IgD-negative memory B cell (primary cell): ENCODE measurements around the gene ZBTB24. TPM values are rescaled to one million over a fixed set of nuclear protein-coding genes. Genes with fewer than 3 reads are reported as not detected.
"Not testable (repeated sequence)": the region's sequence is repeated elsewhere in the genome, so short reads cannot be mapped to it uniquely, and the experiment has no call there.

Experiments used
- H3K27ac Mint-ChIP-seq, 3 donors: one replicate each; pipeline ENCODE4 v1.8.0; 2020 to 2022; ENCODE audit warnings: mild to moderate bottlenecking in 3 of 3, mixed read lengths in 3 of 3, moderate library complexity in 1 of 3
- H3K27me3 Mint-ChIP-seq: one replicate; pipeline ENCODE4 v1.8.0; 2021; ENCODE audit warnings: mixed read lengths
- H3K36me3 Mint-ChIP-seq: one replicate; pipeline ENCODE4 v1.8.0; 2020; ENCODE audit warnings: mild to moderate bottlenecking, mixed read lengths
- H3K4me1 Mint-ChIP-seq, 3 donors: one replicate each; pipeline ENCODE4 v1.8.0; 2020 to 2022; ENCODE audit warnings: mixed read lengths in 3 of 3, mild to moderate bottlenecking in 1 of 3
- H3K4me3 Mint-ChIP-seq, 4 donors: one replicate each; pipeline ENCODE4 v1.8.0; 2020 to 2022; ENCODE audit warnings: mild to moderate bottlenecking in 4 of 4, mixed read lengths in 4 of 4, moderate library complexity in 3 of 4
- H3K9me3 Mint-ChIP-seq, 3 donors: one replicate each; pipeline ENCODE4 v1.8.0; 2020 to 2021; ENCODE audit warnings: mixed read lengths in 3 of 3, mild to moderate bottlenecking in 1 of 3
- polyA plus RNA-seq: library from polyadenylated mRNA; unstranded; fragments of 300-500 nt; fragmentation: Illumina TruSeq; gene quantifications from one replicate; pipeline ENCODE4 v1.2.3, GENCODE V29; 2021

Gene ZBTB24
- polyA plus RNA-seq, 1 donor from 2014 or later, result 15.5 TPM

DNA sequence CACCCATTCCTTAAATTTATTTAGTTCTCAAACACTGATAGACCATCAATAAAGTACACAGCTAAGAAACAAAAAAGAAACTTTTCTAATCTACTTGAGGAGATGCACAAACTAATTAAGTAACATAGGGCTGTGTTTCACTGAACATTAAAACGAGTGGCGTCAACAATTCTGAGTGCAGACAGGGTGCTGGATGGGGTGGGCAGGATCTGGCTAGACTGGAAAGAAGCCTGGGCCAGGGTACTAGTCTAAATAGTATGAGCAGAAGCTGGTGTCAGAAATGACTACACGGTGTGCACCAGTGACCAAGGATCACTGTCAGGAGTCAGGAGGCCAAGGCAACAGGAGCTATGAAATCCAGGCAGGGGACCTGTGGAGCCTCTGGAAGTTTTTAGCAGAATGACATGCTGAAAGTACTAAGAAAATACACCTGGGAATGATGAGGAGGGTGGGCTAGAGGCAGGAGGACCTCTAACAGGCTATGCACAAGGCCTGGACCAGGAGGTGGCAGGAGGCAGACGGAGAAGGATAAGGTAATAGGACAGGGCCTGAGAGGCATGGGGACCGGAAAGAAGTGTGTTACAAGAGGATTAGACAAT, 13.3 kb downstream of the ZBTB24 start:
- H3K36me3 Mint-ChIP-seq, result peaks cover 3% of the 10 kb centered on the region
- peaks cover 37 to 50% (median 45%) of the 10 kb centered on the region in 3 donors for H3K4me1 Mint-ChIP-seq
- peak overlapping the region in 1 of 4 donors; percentile 81 for H3K4me3 Mint-ChIP-seq
- no peaks in the 10 kb centered on the region for H3K27me3 Mint-ChIP-seq
- H3K9me3 Mint-ChIP-seq, result no peaks in the 10 kb centered on the region
- H3K27ac Mint-ChIP-seq, result peak overlapping the region; percentile 28 to 64 (median 37)

GRCh38 chr6:109467696-109468095, 15.3 kb downstream of the ZBTB24 start:
- H3K27me3 Mint-ChIP-seq, result no peaks in the 10 kb centered on the region
- peaks cover 3% of the 10 kb centered on the region for H3K36me3 Mint-ChIP-seq
- no peaks in the 10 kb centered on the region for H3K9me3 Mint-ChIP-seq
- H3K4me1 Mint-ChIP-seq, result peaks cover 30 to 47% (median 41%) of the 10 kb centered on the region in 3 donors
- H3K27ac Mint-ChIP-seq, result peak overlapping the region in 1 of 3 donors; percentile 85
- H3K4me3 Mint-ChIP-seq, result no peak overlapping the region

- Mint-ChIP-seq H3K27ac (peak overlapping the region in 1 of 3 donors; percentile 71), H3K4me3 (no peak overlapping the region), H3K36me3 (peaks cover 2% of the 10 kb centered on the region), H3K9me3 (no peaks in the 10 kb centered on the region), H3K27me3 (no peaks in the 10 kb centered on the region), H3K4me1 (peaks cover 25 to 43% (median 43%) of the 10 kb centered on the region in 3 donors)
Measured at GRCh38 chr6:109466212-109466923, 16.7 kb downstream of the ZBTB24 start.

DNA sequence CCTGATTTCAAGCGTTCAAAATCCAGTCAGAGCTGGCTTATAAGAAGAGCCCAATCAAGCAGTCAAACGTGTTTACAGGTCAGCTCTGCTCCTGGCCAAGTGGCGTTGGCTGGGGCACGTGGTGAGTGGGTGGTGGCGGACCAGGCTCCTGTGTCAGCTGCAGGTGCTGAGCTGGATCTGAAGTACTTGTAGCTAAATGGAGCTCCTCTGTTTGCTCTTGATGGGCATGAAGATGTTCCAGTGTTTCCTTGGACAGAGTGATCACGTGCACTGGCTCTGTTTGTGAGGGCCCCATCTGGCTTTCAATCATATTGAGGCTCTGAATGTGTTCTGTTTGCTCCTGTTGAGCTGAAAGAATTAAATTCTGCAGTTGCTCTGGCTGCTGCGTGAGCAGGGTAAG, 17.2 kb downstream of the ZBTB24 start:
- peaks cover 19 to 40% (median 38%) of the 10 kb centered on the region in 3 donors for H3K4me1 Mint-ChIP-seq
- H3K36me3 Mint-ChIP-seq, result peaks cover 6% of the 10 kb centered on the region
- H3K27ac Mint-ChIP-seq, result no peak overlapping the region

DNA sequence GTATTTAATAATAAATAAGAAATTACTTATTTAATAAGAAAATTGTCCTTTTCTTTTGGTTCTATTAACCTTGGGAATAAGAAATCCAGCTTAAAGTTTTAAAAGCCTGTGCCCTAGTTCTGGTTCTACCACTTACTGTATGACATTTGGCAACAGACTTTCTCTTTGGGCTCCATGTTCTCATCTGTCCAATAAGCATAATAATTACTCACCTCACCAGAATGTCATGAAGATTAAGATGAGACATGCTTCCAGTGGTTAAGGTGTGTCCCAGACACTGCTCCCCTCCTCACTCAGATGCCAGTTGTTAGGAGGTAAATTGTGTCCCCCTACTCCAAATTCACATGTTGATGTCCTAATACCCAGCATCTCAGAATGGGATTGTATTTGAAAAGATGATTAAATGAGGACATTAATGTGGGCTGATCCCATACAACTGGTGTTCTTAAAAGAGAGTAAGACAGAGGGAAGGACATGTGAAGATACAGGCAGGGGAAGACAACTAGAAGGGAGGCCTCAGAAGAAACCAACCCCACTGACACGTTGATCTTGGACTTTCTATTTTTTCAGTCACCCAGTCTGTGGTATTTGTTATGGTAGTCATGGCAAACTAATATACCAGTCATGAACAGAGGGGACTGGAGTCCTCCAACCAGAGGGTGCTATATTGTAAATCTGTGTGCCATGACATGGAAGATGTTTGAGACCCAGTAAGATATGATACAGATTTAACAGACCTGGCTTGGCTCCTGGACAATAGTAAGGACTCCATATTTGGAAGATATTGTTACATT, 21.1 kb downstream of the ZBTB24 start:
- peaks cover 39 to 52% (median 39%) of the 10 kb centered on the region in 3 donors for H3K4me1 Mint-ChIP-seq
- peaks cover 11% of the 10 kb centered on the region for H3K36me3 Mint-ChIP-seq
- peak overlapping the region in 1 of 4 donors; percentile 7 for H3K4me3 Mint-ChIP-seq
- no peaks in the 10 kb centered on the region for H3K27me3 Mint-ChIP-seq
- H3K27ac Mint-ChIP-seq, result peak overlapping the region; percentile 66 to 92 (median 90)
- no peaks in the 10 kb centered on the region for H3K9me3 Mint-ChIP-seq

More for the DNA sequence above, 17.2 kb downstream of the ZBTB24 start:
- no peaks in the 10 kb centered on the region for H3K9me3 Mint-ChIP-seq
- no peaks in the 10 kb centered on the region for H3K27me3 Mint-ChIP-seq
- no peak overlapping the region for H3K4me3 Mint-ChIP-seq

DNA sequence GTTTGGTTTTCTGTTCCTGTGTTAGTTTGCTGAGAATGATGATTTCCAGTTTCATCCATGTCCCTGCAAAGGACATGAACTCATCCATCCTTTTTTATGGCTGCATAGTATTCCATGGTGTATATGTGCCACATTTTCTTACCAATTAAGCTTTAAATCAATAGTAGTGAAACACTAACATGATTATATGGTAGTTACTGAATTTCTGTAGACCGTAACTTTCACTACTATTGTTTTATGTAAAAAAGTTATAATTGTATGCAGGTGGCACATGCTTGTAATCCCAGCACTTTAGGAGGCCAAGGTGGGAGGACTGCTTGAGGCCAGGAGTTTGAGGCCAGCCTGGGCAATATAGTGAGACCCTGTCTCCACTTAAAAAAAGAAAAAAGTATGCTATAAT, 21.8 kb downstream of the ZBTB24 start:
- H3K27me3 Mint-ChIP-seq, H3K4me3 Mint-ChIP-seq, H3K9me3 Mint-ChIP-seq: not testable (repeated sequence)
- peaks cover 11% of the 10 kb centered on the region for H3K36me3 Mint-ChIP-seq
- peaks cover 42 to 55% (median 46%) of the 10 kb centered on the region in 3 donors for H3K4me1 Mint-ChIP-seq
- H3K27ac Mint-ChIP-seq, result peak overlapping the region; percentile 51 to 65 (median 53)

DNA sequence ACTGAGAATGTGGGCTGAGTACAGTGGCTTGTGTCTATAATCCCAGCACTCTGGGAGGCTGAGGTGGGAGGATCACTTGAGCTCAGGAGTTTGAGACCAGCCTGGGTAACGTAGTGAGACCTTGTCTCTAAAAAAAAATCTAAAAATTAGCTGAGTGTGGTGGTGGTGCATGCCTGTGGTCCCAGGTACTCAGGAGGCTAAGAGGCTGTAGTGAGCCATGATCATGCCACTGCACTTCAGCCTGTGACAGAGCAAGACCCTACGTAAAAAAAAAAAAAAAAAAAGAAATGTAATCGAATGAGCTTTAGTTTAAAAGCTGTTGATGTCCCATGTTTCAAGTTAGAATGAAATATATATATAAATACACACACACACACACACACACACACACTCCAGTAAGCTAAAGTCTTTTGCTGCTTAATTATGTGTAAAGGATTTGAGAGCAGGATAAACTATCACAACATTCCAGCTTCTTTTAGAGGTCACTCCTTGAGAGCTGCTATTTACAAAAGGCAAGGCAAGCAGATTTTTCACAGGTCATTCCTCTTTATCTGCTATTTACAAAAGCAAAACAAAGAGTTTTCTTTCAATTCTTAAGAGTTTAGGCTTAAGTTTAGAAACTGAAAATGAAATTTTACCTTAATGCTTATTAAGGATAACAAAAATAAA, 22.7 kb downstream of the ZBTB24 start:
- H3K4me3 Mint-ChIP-seq, result peak overlapping the region in 1 of 4 donors; percentile 8
- H3K27ac Mint-ChIP-seq, result peak overlapping the region; percentile 51 to 96 (median 65)
- H3K9me3 Mint-ChIP-seq, result no peaks in the 10 kb centered on the region
- H3K27me3 Mint-ChIP-seq, result no peaks in the 10 kb centered on the region
- H3K4me1 Mint-ChIP-seq, result peaks cover 39 to 48% (median 43%) of the 10 kb centered on the region in 3 donors
- H3K36me3 Mint-ChIP-seq, result peaks cover 11% of the 10 kb centered on the region

DNA sequence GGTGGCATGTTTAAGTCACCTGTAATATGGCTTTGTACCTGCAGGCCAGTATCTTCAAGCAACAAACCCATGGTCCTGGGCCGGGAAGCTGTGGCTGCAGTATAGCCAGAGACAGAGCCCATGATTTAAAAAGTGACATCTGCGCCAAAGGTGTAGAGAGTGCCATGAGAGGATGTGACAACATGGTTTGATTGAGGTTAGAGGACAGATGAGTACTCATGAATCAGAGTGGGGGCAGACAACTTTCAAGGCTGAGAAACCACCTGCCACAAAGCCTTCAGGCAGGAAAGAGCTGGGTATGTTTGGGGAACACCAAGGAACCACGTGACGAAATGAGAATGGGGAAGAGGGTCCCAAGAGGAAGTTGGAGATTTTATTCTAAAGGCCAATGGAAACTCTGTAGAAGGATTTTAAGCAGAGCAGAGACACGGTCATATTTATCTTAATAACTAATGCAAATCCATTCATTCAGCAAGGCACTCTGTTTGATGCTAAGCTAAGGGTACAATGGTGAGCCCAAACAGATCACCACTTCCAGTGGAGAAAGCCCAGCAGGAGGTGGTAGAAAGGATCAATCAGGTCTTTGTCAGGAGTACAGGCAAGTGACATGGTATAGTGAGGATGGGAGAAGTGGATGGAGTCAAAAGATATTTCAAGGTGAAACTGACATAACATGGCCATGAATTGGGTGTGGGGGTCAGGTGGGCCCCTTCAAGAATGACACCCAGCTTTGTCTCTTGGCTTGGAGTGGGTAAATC, 24.1 kb downstream of the ZBTB24 start:
- Mint-ChIP-seq H3K4me1 (peaks cover 39 to 45% (median 44%) of the 10 kb centered on the region in 3 donors), H3K4me3 (peak overlapping the region; percentile 8 to 97 (median 40)), H3K27ac (peak overlapping the region; percentile 51 to 96 (median 65)), H3K27me3 (no peaks in the 10 kb centered on the region), H3K36me3 (peaks cover 11% of the 10 kb centered on the region), H3K9me3 (no peaks in the 10 kb centered on the region)

- Mint-ChIP-seq H3K4me3 (peak overlapping the region; percentile 92 to 97 (median 97)), H3K9me3 (no peaks in the 10 kb centered on the region), H3K27me3 (no peaks in the 10 kb centered on the region), H3K27ac (peak overlapping the region; percentile 51 to 96 (median 65)), H3K36me3 (peaks cover 11% of the 10 kb centered on the region), H3K4me1 (peaks cover 41 to 50% (median 45%) of the 10 kb centered on the region in 3 donors)
Measured at GRCh38 chr6:109457562-109457996, 25.4 kb downstream of the ZBTB24 start.

GRCh38 chr6:109456710-109457561, 26.1 kb downstream of the ZBTB24 start:
- Mint-ChIP-seq H3K27ac (peak overlapping the region; percentile 51 to 96 (median 65)), H3K9me3 (no peaks in the 10 kb centered on the region), H3K4me3 (peak overlapping the region; percentile 92 to 97 (median 97)), H3K36me3 (peaks cover 11% of the 10 kb centered on the region), H3K4me1 (peaks cover 39 to 49% (median 42%) of the 10 kb centered on the region in 3 donors), H3K27me3 (no peaks in the 10 kb centered on the region)

GRCh38 chr6:109456111-109456583, 26.9 kb downstream of the ZBTB24 start:
- Mint-ChIP-seq H3K4me1 (peaks cover 41 to 47% (median 43%) of the 10 kb centered on the region in 3 donors), H3K9me3 (no peaks in the 10 kb centered on the region), H3K27me3 (no peaks in the 10 kb centered on the region), H3K27ac (peak overlapping the region; percentile 51 to 99 (median 65)), H3K4me3 (peak overlapping the region; percentile 92 to 97 (median 97)), H3K36me3 (peaks cover 9% of the 10 kb centered on the region)

DNA sequence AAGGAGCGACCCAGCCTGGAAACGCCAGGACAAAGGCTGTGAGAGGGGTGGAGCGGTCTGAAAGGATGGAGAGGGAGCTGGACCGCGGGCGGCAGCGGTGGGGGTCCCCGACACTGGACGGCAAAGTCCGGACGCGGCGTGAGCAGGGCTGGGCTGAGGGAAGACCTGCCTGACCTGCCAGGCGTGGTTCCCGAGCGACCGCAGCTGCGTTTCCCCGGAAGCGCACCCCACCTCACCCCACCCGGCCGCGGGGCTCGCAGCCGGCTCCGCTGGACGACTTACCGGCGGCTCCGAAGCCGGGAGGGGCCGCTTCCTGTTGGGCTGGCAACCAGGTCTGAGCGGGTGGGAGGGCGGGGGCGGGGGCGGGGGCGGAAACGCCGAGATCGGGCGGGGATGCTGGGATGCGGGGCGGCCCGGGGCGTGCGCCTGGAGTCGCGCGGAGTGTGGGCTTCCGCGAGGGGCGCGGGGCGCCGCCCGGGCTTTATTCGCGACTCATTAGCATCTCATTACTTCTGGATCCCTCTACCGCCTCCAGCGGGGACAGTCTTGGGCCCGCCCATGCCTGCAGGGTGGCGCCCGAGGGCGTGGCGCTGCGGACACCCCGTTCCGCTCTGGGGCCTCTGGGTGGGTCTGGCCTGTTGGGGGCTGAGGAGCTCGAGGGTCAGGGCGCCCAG, 27.4 kb downstream of the ZBTB24 start, which contains the start of gene MICAL1:
TSS of gene MICAL1 (minus strand) at position 336 of the 674 bp plus-strand sequence. CDS start 1,576 bp downstream, outside the sequence.
- Mint-ChIP-seq H3K36me3 (peaks cover 6% of the 10 kb centered on the region), H3K4me3 (peak within 1 kb of the TSS; percentile 92 to 97 (median 97)), H3K27me3 (no peaks in the 10 kb centered on the region), H3K4me1 (peaks cover 45 to 51% (median 47%) of the 10 kb centered on the region in 3 donors), H3K27ac (peak within 1 kb of the TSS; percentile 51 to 99 (median 97)), H3K9me3 (no peaks in the 10 kb centered on the region)
